GM18519 (cell line): ENCODE results near the gene NTRK2.

Experiments used
- ATAC-seq: cut with Tn5 transposase; IDR thresholded peaks from one replicate; pipeline ENCODE4 v1.9.1; 2021; ENCODE audit warnings: mild to moderate bottlenecking, moderate library complexity; ENCODE audit not compliant: unreplicated experiment, low FRiP score

Gene NTRK2

GRCh38 chr9:84811751-84812074 lies 142.2 kb downstream of the NTRK2 start:
- ATAC-seq: no peak

- ATAC-seq: no peak
These were observed 142.8 kb downstream of the NTRK2 start for GRCh38 chr9:84812355-84812754.

- ATAC-seq: no peak
These were observed 143.3 kb downstream of the NTRK2 start for GRCh38 chr9:84812847-84813246.

- ATAC-seq: no peak
These were observed 146.0 kb downstream of the NTRK2 start for GRCh38 chr9:84815554-84815953.

GRCh38 chr9:84817038-84817437 lies 147.5 kb downstream of the NTRK2 start:
- ATAC-seq: no peak

GRCh38 chr9:84818791-84819190 lies 149.3 kb downstream of the NTRK2 start:
- ATAC-seq: no peak

- ATAC-seq: no peak
These were observed 150.0 kb downstream of the NTRK2 start for GRCh38 chr9:84819491-84819991.

GRCh38 chr9:84821431-84821830 lies 151.9 kb downstream of the NTRK2 start:
- no peak for ATAC-seq

- no peak for ATAC-seq
These were observed 153.2 kb downstream of the NTRK2 start for GRCh38 chr9:84822589-84823233.

- ATAC-seq: no peak
These were observed 154.1 kb downstream of the NTRK2 start for GRCh38 chr9:84823421-84824271.

GRCh38 chr9:84827216-84827765 lies 157.8 kb downstream of the NTRK2 start:
- no peak for ATAC-seq

- ATAC-seq: no peak
These were observed 158.5 kb downstream of the NTRK2 start for GRCh38 chr9:84828046-84828445.

GRCh38 chr9:84829471-84829870 lies 159.9 kb downstream of the NTRK2 start:
- no peak for ATAC-seq

GRCh38 chr9:84829997-84830696 lies 160.6 kb downstream of the NTRK2 start:
- no peak for ATAC-seq

GRCh38 chr9:84831377-84831776 lies 161.8 kb downstream of the NTRK2 start:
- ATAC-seq: no peak

- no peak for ATAC-seq
These were observed 162.9 kb downstream of the NTRK2 start for GRCh38 chr9:84832453-84832852.

GRCh38 chr9:84834426-84834825 lies 164.9 kb downstream of the NTRK2 start:
- no peak for ATAC-seq

- no peak for ATAC-seq
These were observed 166.2 kb downstream of the NTRK2 start for GRCh38 chr9:84835745-84836144.

GRCh38 chr9:84838879-84839278 lies 169.3 kb downstream of the NTRK2 start:
- ATAC-seq: no peak

GRCh38 chr9:84839541-84839940 lies 170.0 kb downstream of the NTRK2 start:
- no peak for ATAC-seq

- no peak for ATAC-seq
These were observed 172.4 kb downstream of the NTRK2 start for GRCh38 chr9:84841931-84842330.
